ENCODE results near the gene LRP8.

LRP8 gene

GRCh38 chr1:53279296-53280200 lies 48.3 kb downstream of the LRP8 start:
- no peak for DNase-seq

- no peak for DNase-seq
These were observed 49.6 kb downstream of the LRP8 start for GRCh38 chr1:53278298-53278725.

DNA sequence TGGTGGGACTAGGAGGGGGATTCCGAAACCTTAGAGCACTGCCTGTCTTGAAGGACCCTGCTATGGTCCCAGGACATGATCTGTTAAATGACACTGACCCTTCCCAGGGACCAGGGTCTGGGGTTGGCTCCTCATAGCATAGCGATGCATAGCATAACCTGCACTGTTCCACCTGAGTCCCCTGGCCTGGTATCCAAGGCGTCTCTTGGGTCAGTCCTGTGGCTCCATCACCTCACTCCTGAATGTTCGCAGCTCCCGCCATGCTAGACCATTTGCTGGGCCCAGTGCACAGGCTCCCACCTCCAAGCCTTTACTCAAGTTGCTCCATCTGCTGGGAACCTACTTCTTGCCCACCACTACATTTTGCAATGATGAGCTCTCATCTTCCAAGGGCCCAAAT lies 50.5 kb downstream of the LRP8 start:
- no peak for DNase-seq

GRCh38 chr1:53276902-53277281 lies 51.0 kb downstream of the LRP8 start:
- DNase-seq: no peak

DNA sequence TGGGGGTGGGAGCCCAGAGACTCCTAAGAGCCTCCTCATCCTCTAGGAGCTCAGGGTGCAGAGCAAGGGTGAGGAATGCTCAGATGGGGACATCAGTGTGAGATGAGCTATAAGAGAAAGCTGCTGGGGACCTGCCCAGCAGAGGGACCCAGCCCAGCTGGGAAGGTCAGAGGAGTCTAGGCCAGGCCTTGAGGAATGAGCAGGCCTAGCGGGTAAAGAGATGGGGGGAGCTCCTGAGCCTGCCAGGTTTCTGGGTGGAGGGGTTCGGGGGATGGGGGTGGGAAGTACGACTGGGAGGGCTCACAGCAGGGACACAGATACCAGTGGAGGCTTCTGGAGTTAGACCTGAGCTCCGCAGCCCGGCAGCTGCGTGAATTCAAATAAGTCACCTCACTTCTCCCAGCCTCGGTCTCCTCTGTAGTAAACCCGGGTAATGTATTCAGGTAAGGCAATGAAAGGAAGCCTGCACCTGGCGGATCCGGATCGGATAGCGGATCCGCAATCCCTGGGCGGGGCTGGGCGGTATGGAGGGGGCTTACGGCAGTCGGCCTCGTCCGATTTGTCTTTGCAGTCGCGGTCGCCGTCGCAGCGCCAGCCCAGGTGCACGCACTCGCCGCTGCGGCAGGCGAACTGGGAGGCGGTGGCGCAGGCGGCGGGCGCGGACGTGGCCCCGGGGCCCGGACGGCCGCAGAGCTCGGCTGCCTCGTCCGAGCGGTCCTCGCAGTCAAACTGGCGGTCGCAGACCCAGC lies 51.5 kb downstream of the LRP8 start:
- no peak for DNase-seq

DNA sequence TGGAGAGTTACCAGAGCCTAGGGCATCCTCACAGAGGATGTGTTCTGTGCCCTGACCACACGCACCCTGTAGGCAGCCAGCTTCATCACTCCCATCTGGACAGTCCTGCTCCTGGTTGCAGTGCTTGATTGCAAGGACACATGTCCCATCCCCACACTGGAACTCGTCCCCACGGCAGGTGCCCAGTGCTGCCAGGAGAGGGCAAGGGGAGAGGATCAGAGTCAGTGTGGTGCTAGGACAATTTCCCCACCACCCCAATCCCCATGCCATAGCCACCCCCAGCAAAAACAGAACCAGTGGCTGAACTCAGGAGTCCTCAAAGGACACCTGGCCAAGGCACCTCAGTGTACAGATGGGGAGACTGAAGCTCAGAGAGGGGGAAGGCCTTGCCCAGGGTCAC lies 52.3 kb downstream of the LRP8 start:
- no peak for DNase-seq

GRCh38 chr1:53274541-53275185 lies 53.2 kb downstream of the LRP8 start:
- DNase-seq: no peak

- no peak for DNase-seq
These were observed 53.8 kb downstream of the LRP8 start for GRCh38 chr1:53274026-53274425.

DNA sequence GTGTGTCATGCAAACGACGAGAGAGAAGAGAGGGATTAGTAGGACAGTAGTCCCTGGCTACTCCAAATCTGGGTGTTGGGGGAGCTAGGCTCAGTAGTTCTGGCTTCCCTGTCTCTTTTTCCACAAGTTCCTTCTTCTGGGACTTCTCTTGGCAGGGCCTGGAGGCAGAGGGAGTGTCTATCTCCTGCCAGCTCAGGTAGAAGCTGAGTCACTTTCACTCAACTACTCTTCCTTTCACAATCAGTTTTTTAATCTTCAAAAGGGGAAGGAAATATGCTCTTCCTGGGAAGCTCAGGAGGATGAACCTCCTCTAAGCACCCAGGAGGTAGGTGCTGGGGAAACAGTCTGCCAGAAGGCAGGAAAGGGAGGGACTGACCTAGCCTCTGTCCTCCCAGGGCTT lies 54.3 kb downstream of the LRP8 start:
- DNase-seq: no peak

GRCh38 chr1:53272349-53272748 lies 55.5 kb downstream of the LRP8 start:
- DNase-seq: no peak

DNA sequence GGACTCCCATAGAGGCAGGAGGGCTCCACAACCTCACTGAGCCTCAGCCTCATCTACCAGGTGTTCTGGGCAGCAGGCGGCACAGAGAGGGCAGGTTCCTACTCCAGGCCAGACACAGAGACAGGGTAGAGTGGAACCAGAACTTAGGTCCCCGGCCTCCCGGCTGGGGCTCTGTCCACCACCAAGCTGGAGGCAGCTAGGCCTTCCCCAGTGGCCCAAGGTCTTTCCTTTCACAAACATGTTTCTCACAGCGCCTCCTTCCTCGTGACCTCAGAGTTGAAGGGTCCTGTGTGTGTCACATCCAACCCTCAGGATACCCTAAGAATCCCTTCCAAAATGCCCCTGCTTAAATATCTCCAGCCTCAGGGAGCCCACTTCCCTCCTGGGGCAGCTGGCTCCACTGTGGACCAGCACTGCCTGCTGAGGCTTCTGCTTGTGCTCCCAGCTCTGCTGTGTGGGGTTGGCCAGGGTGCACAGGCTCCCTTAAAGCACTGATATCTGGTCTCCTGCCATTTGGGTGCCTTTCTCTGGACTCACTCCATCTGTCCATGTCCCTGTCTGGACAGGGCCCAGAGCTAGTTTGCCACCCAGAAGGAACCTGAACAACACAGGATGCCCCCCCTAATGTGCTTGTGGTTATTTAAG lies 56.3 kb downstream of the LRP8 start:
- no peak for DNase-seq

DNA sequence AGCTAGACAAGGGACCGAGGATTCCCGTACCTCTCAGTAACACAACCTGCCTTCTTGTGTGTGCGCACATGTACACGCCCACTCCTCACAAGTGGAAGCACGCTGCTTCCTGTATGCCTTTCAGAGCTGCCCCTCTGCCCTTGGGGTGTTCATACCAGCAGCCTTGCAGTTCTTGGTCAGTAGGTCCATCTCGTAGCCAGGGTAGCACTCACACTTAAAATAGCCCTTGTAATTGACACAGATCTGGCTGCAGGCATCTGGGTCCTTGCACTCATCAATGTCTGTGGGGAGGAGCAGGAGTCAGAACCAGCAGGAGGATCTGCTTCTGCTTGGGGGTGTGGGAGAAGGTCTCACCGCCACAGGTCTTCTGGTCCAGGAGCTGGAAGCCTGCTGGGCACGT lies 57.0 kb downstream of the LRP8 start:
- no peak for DNase-seq

DNA sequence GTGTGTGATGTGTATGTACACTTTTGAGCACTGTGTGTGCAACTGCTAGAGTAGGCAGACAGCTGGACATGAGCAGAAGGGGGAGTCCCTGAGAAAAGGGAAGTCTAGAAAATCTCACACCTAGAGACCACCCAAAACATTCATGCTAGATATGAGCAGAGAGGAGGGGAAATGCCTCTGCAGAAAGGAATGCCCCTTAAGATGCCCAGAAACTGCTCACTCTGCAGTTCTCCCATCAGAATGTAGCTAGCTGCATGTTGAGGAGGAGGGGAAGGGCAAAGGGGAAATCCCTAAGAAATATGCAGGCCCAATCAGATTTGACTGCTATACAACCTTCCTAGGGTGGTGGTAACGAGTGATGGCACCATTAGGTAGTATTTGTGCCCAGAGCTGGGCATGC lies 57.8 kb downstream of the LRP8 start:
- DNase-seq: no peak

DNA sequence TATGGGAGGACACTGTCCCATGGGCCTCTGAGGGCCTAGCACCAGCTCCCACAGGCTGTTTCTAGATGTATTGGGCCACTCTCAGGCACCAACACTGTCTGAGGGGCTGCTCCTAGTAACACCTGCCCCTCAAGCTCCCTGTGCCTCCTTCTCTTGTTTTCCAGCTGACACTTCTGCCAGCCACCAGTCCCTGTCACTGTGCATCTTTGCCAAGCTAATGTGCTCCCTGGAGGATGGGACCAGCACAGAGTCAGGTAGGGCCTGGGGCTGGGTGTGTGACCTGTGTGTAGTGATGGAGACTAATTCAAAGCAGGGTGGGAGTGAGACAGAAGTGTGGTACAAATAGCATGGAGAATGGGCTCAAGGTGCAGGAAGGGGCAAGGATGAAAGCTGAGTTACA lies 60.1 kb downstream of the LRP8 start:
- DNase-seq: no peak

- no peak for DNase-seq
These were observed 61.8 kb downstream of the LRP8 start for GRCh38 chr1:53266038-53266437.

GRCh38 chr1:53265581-53265980 lies 62.3 kb downstream of the LRP8 start:
- DNase-seq: no peak

DNA sequence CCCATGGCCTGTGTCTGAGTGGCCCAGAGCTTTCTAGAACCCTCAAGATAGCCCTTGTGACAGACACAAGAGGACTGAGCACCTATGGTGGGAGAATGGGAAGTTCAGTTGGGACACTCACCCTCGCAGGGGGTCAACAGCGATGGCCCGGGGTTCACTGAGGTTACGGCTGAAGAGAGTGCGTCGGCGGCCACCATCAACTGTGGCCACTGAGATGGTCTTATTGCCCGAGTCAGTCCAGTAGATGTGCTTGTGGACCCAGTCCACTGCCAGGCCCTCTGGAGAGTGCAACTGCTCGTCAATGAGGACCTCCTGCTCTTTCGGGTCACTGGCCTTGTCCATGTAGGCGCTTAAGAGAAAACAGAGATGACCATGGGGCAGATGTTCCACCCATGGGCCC lies 63.8 kb downstream of the LRP8 start:
- DNase-seq: no peak

DNA sequence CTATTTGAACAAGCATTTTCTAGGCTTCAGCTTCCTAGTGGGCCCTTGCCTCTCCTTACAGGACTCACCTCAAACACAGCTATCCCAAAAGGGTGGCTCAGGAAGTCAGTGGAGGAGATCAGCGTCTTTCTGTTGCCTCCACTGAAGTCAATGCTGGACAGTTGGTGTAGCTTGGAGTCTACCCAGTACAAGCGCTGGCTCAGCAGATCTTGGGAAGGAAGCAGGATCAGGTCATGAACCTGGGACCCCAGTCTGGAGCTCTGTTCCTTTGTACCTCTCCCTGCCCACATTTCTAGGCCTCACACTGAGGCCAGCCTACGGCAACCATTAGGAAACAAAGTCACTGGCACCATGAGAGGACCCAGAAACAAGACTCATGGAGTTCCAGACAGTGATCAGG lies 65.9 kb downstream of the LRP8 start:
- no peak for DNase-seq

DNA sequence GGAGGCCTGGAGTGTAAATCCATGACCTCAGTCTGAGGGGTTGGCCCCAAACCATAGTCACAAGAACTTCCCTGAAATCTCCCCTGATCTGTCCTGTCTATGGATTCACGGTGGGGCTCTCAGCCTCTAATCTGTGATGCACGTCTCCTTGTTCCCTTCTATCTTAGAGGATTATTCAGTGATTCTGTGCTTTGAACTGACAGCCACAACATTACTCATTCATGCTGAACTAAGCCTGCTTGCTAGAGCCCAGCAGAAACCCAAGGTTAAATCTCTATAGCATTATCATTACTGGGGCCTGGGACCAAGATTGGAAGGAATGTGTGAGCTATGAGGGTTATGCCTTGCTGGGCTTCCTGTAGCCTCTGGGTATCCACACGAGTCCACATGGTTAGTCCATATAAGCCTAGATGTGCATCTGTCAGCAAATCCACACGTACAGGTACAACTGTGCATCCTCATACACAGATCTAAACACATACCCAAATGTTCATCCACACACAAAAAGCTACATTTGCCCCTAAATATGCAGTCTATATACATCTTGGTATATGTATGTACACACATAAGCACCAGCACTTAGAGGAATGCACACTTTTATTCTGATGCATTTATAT lies 67.1 kb downstream of the LRP8 start:
- no peak for DNase-seq

- DNase-seq: no peak
These were observed 67.9 kb downstream of the LRP8 start for GRCh38 chr1:53259932-53260331.

GRCh38 chr1:53258216-53258615 lies 69.7 kb downstream of the LRP8 start:
- DNase-seq: no peak

GRCh38 chr1:53257454-53258081 lies 70.3 kb downstream of the LRP8 start:
- DNase-seq: no peak

Data from NCI-H187 (cell line).